WTC11 (cell line): Measurements from ENCODE around the gene PDS5A. TPM values are rescaled to one million over a fixed set of nuclear protein-coding genes. Genes with fewer than 3 reads are reported as not detected.

ENCODE experiments used
- ATAC-seq: fragments of 200-7000 bp; cut with Tn5 transposase; 2 replicates; pipeline ENCODE4 v1.10.0; 2021; ENCODE audit warnings: mild to moderate bottlenecking, moderate library complexity
- CTCF ChIA-PET: fragments of 300-600 bp; sonication (Branson Sonifier 250); formaldehyde crosslinking; loops from one replicate; lab custom pipeline; 2021; ENCODE audit warnings: antibody characterized with exemption; lab: Charles Lee
- POLR2A ChIA-PET: fragments of 350-600 bp; sonication (Branson Sonifier 250); formaldehyde crosslinking; loops from one replicate; lab custom pipeline; 2021; ENCODE audit warnings: antibody characterized with exemption; lab: Charles Lee
- DNase-seq: peaks from one replicate; pipeline ENCODE4 v3.0.0; 2021; ENCODE audit warnings: low spot score
- H3K27ac Mint-ChIP-seq: 2 replicates; pipeline ENCODE4 v1.8.0; 2021; ENCODE audit warnings: mixed read lengths
- H3K27me3 Mint-ChIP-seq: 2 replicates; pipeline ENCODE4 v1.8.0; 2021; ENCODE audit warnings: low read depth, mild to moderate bottlenecking, moderate library complexity, mixed read lengths
- H3K36me3 Mint-ChIP-seq: 2 replicates; pipeline ENCODE4 v1.8.0; 2021; ENCODE audit warnings: mixed read lengths
- H3K4me1 Mint-ChIP-seq: 2 replicates; pipeline ENCODE4 v1.8.0; 2022; ENCODE audit warnings: mixed read lengths
- H3K4me3 Mint-ChIP-seq: 2 replicates; pipeline ENCODE4 v1.8.0; 2021; ENCODE audit warnings: mild to moderate bottlenecking, moderate library complexity, mixed read lengths
- H3K9me3 Mint-ChIP-seq: 2 replicates; pipeline ENCODE4 v1.8.0; 2021; ENCODE audit warnings: mixed read lengths
- ARID4B ChIP-seq: sonication (generic); formaldehyde crosslinking; IDR thresholded peaks from 2 replicates; pipeline ENCODE4 v1.8.0; 2023; ENCODE audit warnings: missing genetic modification reagents, mild to moderate bottlenecking, borderline replicate concordance
- ATF3 ChIP-seq: sonication (generic); formaldehyde crosslinking; conservative IDR thresholded peaks from 2 replicates; pipeline ENCODE4 v1.8.1; 2022; ENCODE audit warnings: mild to moderate bottlenecking, missing genetic modification reagents
- CDX4 ChIP-seq: fragments of 250-450 bp; sonication (Bioruptor Pico); IDR thresholded peaks from 2 replicates; pipeline ENCODE4 v1.9.0; 2021; ENCODE audit warnings: moderate library complexity, mild to moderate bottlenecking, inconsistent platforms, borderline replicate concordance
- CTCF ChIP-seq: fragments of 200-600 bp; IDR thresholded peaks from 2 replicates; pipeline ENCODE4 v1.8.0; 2022; ENCODE audit warnings: antibody characterized with exemption
- ERG ChIP-seq: fragments of 250-450 bp; sonication (Bioruptor Pico); IDR thresholded peaks from 2 replicates; pipeline ENCODE4 v1.8.0; 2021; ENCODE audit warnings: mild to moderate bottlenecking
- FOXJ3 ChIP-seq: sonication (generic); formaldehyde crosslinking; IDR thresholded peaks from 2 replicates; pipeline ENCODE4 v1.9.0; 2021; ENCODE audit warnings: missing genetic modification reagents, mild to moderate bottlenecking, borderline replicate concordance
- FOXP4 ChIP-seq: sonication (generic); formaldehyde crosslinking; IDR thresholded peaks from 2 replicates; pipeline ENCODE4 v1.8.0; 2022; ENCODE audit warnings: mild to moderate bottlenecking, missing genetic modification reagents
- MYBL2 ChIP-seq: sonication (generic); formaldehyde crosslinking; IDR thresholded peaks from 2 replicates; pipeline ENCODE4 v1.8.1; 2023; ENCODE audit warnings: mild to moderate bottlenecking, moderate library complexity, missing genetic modification reagents
- NFATC4 ChIP-seq: fragments of 250-450 bp; sonication (Bioruptor Pico); IDR thresholded peaks from 2 replicates; pipeline ENCODE4 v1.9.0; 2021; ENCODE audit warnings: mild to moderate bottlenecking
- NFYB ChIP-seq: sonication (generic); formaldehyde crosslinking; conservative IDR thresholded peaks from 2 replicates; pipeline ENCODE4 v1.8.0; 2022; ENCODE audit warnings: low read depth, missing genetic modification reagents
- NR3C1 ChIP-seq: sonication (generic); formaldehyde crosslinking; conservative IDR thresholded peaks from 2 replicates; pipeline ENCODE4 v1.8.1; 2023; ENCODE audit warnings: low read depth, mild to moderate bottlenecking, missing genetic modification reagents
- PREB ChIP-seq: sonication (generic); formaldehyde crosslinking; IDR thresholded peaks from 2 replicates; pipeline ENCODE4 v1.8.1; 2022; ENCODE audit warnings: mild to moderate bottlenecking, missing genetic modification reagents, moderate library complexity, borderline replicate concordance
- RORB ChIP-seq: fragments of 250-450 bp; sonication (Bioruptor Pico); IDR thresholded peaks from 2 replicates; pipeline ENCODE4 v1.9.0; 2021; ENCODE audit warnings: mild to moderate bottlenecking
- TEAD4 ChIP-seq: sonication (generic); formaldehyde crosslinking; IDR thresholded peaks from 2 replicates; pipeline ENCODE4 v1.8.0; 2022; ENCODE audit warnings: mild to moderate bottlenecking, missing genetic modification reagents
- ZNF317 ChIP-seq: sonication (generic); formaldehyde crosslinking; IDR thresholded peaks from 2 replicates; pipeline ENCODE4 v1.8.1; 2023; ENCODE audit warnings: low read depth, mild to moderate bottlenecking, moderate library complexity, missing genetic modification reagents, borderline replicate concordance
- ZNF396 ChIP-seq: fragments of 250-450 bp; sonication (Bioruptor Pico); IDR thresholded peaks from 2 replicates; pipeline ENCODE4 v1.8.0; 2021; ENCODE audit warnings: mild to moderate bottlenecking, moderate library complexity, borderline replicate concordance
- ZNF423 ChIP-seq: fragments of 250-450 bp; sonication (Bioruptor Pico); IDR thresholded peaks from 2 replicates; pipeline ENCODE4 v2.1.2; 2022; ENCODE audit warnings: mild to moderate bottlenecking, moderate library complexity
- ZNF671 ChIP-seq: fragments of 250-450 bp; sonication (Bioruptor Pico); IDR thresholded peaks from 2 replicates; pipeline ENCODE4 v1.8.0; 2021; ENCODE audit warnings: mild to moderate bottlenecking
- total RNA-seq: library from RNA; stranded (reverse); gene quantifications from 3 replicates; pipeline ENCODE4 v1.2.3, GENCODE V29; 2021

PDS5A gene
- total RNA-seq, 1 experiment from 2014 or later, result 61.7 TPM

- H3K9me3 Mint-ChIP-seq, result no peaks in the 10 kb centered on the region
- ChIA-PET POLR2A (no interaction called here), CTCF (no interaction called here)
- H3K36me3 Mint-ChIP-seq, result no peaks in the 10 kb centered on the region
- H3K4me3 Mint-ChIP-seq, result no peak overlapping the region
- no peaks in the 10 kb centered on the region for H3K27me3 Mint-ChIP-seq
- DNase-seq, result no peak
- no peaks in the 10 kb centered on the region for H3K4me1 Mint-ChIP-seq
- no peak for ATAC-seq
- no peak for TF ChIP-seq MYBL2
- no peak overlapping the region for H3K27ac Mint-ChIP-seq
These were observed 185.2 kb downstream of the PDS5A start for GRCh38 chr4:39792529-39792928.

GRCh38 chr4:39792128-39792527 lies 185.6 kb downstream of the PDS5A start:
- H3K4me1 Mint-ChIP-seq, result 0 out of 2 replicates have a peak, but pooled peaks cover under 1% of the 10 kb centered on the region
- H3K36me3 Mint-ChIP-seq, result no peaks in the 10 kb centered on the region
- H3K27ac Mint-ChIP-seq, result no peak overlapping the region
- no peak for ATAC-seq
- TF ChIP-seq FOXJ3 (CRISPR knock-in tag), result no peak
- no peak for TF ChIP-seq PREB (CRISPR knock-in tag)
- no peak for TF ChIP-seq ARID4B (CRISPR knock-in tag)
- TF ChIP-seq NR3C1 (CRISPR knock-in tag), result no peak
- TF ChIP-seq TEAD4 (CRISPR knock-in tag), result no peak
- no peak for TF ChIP-seq NFATC4 (CRISPR knock-in tag)
- no peak for TF ChIP-seq ZNF317 (CRISPR knock-in tag)
- no peak for TF ChIP-seq ZNF396 (CRISPR knock-in tag)
- TF ChIP-seq, all 79 proteins: peak for 0
- no peaks in the 10 kb centered on the region for H3K27me3 Mint-ChIP-seq
- ChIA-PET POLR2A (interaction anchor here (0.7 kb wide), 1 partner anchor 86 kb away, joined by 5 read pairs; no protein-coding TSS in a partner anchor), CTCF (no interaction called here)
- H3K9me3 Mint-ChIP-seq, result no peaks in the 10 kb centered on the region
- H3K4me3 Mint-ChIP-seq, result no peak overlapping the region
- DNase-seq, result no peak

- no peaks in the 10 kb centered on the region for H3K36me3 Mint-ChIP-seq
- peaks cover 6% of the 10 kb centered on the region; the same call in 1 of the 2 replicates for H3K4me1 Mint-ChIP-seq
- DNase-seq (no peak), ATAC-seq (no peak)
- H3K27me3 Mint-ChIP-seq, result no peaks in the 10 kb centered on the region
- ChIA-PET POLR2A (no interaction called here), CTCF (interaction anchor here (0.7 to 1.3 kb wide), 2 partner anchors 20 to 317 kb away, joined by 3 read pairs; no protein-coding TSS in a partner anchor)
- H3K27ac Mint-ChIP-seq, result no peak overlapping the region; the same call in 1 of the 2 replicates
- no peaks in the 10 kb centered on the region for H3K9me3 Mint-ChIP-seq
- H3K4me3 Mint-ChIP-seq, result no peak overlapping the region
- no peak for TF ChIP-seq RORB (CRISPR knock-in tag)
- TF ChIP-seq PREB (CRISPR knock-in tag), result no peak
- no peak for TF ChIP-seq TEAD4 (CRISPR knock-in tag)
- TF ChIP-seq CTCF, result no peak
- no peak for TF ChIP-seq ZNF671 (CRISPR knock-in tag)
- TF ChIP-seq NFYB (CRISPR knock-in tag), result no peak
- TF ChIP-seq FOXP4 (CRISPR knock-in tag), result no peak
- TF ChIP-seq ATF3, result no peak
- TF ChIP-seq ERG, result no peak
- TF ChIP-seq ZNF423 (CRISPR knock-in tag), result no peak
- no peak for TF ChIP-seq CDX4 (CRISPR knock-in tag)
These were observed 190.9 kb downstream of the PDS5A start for GRCh38 chr4:39786838-39787237.
